Smooth muscle cell of the brain vasculature (primary cell): ENCODE measurements around the gene PUM1.

Source experiments
- DNase-seq: peaks from one replicate; pipeline ENCODE4 v3.0.0-alpha.2; 2012; ENCODE audit warnings: low read depth, low spot score

The PUM1 gene

DNA sequence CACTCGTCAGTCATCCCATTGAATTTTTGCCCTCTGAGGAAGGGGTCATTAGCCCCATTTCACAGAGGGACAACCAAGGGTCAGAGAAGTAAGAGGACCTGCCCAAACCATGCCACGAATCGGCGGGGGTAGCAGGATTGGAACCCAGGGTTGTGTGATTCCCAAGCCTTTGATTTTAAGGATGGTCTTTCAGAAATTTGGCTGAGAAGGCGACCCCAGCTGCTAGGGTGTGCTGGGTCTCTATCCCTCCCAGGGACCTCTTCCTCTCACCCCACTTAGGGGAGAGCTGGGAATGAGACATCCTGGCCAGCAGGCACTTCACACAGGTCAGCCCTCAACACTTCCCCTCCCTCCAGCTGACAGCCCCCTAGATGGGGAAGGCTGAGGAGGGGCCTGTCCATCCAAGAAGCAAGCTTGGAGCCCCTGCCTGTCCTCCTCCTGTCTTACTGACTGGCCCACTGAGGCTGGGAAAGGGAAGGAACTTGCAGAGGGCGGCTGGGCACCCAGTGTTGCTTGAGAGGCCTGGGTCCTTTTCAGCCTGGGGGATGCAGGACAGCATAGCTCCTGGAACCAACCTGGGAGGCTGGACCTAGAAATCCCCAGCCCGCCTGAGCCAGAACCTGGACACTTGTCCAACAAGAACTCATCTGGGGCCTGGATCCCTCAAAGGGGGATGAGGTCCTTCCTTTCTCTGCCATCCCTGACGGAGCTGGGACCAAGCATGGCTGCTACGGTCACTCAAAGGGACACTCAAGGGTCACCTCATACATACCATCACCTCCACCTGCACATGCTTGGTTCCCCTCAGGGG is 158.7 kb downstream of the PUM1 start:
- DNase-seq, result no peak

DNA sequence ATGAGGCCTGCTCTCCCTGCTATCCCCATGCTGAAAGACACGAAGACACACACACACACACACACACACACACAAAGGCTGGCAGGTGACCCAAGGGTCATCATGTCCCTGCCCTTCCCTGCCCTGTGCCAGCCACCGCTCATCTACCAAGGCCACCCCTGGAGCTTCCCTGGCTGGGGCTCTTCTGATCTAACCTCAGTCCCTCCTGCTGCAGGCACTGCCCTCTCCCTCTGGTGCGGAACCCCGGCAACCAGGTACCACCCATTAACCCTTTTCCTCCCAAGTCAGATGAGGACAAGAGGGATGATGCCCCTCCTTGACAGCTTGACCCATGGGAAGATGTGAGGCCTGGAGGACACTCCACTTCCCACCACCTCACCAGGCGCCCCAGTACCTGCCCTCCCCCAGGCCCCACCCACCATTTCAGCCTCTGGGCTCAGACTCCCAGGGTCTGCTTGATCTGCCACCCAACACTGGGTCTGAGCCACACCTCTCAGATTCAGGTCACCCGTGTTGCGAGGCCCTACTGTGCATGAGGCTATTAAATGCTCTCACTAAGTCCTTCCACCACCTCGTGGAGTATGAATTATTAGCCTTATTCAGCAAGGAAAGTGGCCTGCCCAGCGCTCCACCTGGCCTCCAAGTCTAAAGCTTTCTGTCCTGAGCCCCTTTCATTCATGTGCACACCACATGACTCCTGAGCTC is 159.4 kb downstream of the PUM1 start:
- no peak for DNase-seq

DNA sequence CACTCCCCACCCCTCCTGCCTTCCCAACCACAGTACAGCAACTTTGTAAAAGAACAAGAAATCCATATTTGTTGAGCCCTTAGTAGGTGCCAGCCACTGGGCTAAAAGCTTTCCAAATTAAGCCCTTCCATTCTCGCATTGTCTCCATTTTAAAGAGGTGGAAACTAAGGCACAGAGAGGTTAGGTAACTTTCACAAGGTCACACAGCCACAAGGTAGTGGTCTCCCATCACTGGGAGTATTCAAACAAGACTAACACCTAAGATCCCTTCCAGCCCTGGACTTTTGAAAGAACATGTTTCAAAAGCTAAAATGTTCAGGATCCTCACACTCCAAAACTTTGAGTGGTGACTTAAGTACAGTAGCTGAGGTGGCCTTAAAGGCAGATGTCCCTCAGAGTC is 160.1 kb downstream of the PUM1 start:
- DNase-seq, result no peak

DNA sequence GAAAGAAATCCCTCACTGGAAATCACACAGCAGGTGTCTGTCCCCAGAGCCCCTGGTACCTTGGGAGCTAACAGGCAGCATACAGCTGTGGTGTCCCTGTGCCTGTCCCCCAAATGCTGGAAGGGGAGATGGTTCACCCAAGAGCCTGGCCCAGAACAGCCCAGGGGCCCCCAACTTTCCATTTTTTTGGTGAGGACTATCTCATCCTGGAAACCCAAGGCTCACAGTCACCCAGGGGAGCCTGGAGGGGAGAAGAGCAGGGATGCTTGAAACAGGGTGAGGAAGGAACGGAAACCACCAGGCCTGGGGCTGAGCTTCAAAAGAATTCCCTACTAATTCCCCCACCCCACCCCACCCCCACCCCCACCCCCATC is 160.6 kb downstream of the PUM1 start:
- no peak for DNase-seq

DNA sequence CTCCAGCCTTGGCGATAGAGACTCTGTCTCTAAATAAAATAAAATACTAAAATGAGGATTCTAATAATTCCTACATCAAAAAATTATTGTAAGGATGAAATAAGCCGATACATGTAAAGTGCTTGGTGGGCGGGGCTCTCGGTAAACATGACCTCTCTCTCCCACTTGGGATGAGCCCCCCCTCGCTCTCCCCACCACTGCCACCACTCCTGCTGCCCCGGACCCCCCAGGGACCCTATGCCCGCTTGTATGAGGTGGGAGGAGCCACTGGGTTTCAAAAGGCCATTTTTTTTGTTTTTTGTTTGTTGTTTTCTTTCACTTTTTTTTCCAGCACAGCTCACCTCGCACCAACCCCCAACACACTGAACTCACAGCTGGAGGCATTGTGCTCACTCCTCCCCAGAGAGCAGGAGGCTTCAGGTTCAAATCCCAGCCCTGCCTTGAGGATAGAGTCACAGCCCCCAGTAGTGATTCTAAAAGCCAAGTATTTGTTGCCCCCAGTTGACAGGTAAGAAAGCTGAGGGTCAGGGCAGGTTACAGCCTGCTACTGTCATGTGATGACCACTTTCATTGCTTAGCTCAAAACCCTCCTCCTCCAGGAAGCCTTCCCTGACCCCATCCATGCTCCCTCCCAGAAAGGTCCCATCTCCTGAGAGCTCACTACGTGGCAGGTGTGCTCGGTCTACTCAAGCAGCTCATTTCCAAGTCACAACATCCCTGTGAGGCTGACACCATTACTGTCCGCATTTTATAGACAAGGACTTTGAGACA is 161.1 kb downstream of the PUM1 start:
- DNase-seq, result no peak

DNA sequence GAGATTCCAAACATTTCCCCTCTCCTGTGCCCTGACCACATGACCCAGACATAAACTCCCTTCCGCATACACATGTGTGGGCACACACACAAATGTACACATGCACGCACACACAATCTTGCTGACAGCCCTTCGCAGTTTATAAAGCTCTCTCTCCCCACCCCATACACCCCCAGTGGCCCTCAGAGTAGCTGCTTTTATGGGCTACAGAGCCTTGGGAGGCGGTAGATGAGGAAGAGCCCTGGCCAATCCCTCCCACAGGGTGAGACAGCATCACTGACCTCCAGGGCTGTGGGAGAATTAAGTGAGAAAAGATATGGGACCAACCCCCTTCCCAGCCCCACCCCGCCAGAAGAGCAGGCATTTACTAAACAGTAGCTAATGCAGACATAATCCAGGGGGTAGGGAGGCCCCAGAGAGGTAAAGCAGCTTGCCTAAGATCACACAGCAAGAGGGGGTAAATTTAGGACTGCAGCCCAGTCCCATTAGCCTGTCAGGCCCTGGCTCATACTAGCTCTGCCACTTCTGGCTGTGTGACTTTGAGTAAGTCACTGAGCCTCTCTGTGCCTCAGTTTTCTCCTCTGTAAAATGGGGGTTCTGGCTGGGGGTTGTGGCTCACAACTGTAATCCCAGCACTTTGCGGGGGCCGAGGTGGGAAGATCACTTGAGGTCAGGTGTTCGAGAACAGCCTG is 162.0 kb downstream of the PUM1 start:
- no peak for DNase-seq

DNA sequence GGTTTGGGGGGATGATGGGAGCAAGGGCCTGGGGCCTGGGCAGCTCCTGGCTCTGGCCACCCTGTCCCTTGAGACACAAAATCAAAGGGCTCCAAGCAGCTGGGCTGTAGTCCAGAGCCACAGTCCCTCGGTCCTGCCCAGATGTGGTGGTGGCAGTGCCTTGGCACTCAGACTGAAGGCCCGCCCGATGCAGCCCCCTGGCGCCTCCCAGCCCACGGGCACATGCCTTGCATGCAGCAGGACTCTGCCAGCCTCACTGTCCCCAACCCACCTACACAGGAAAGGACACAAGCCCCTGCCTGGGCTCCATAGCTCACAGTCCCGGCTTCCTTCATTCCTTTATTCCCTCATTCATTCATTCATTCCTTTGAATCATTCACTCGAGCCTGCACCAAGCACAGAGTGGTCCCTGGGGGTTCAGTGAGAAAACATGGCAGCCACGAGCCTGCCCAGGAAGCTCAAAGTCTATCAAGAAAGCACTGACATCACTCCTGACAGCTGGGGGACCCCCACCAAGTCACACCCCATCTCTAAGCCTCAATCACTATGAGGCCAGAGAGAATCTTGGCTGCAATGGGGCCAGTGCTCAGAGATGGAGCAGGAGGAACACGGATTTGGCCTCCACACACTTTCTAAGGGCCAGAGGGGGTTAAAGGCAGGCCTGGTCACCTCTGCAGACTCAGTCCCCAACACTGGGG is 162.8 kb downstream of the PUM1 start:
- no peak for DNase-seq

DNA sequence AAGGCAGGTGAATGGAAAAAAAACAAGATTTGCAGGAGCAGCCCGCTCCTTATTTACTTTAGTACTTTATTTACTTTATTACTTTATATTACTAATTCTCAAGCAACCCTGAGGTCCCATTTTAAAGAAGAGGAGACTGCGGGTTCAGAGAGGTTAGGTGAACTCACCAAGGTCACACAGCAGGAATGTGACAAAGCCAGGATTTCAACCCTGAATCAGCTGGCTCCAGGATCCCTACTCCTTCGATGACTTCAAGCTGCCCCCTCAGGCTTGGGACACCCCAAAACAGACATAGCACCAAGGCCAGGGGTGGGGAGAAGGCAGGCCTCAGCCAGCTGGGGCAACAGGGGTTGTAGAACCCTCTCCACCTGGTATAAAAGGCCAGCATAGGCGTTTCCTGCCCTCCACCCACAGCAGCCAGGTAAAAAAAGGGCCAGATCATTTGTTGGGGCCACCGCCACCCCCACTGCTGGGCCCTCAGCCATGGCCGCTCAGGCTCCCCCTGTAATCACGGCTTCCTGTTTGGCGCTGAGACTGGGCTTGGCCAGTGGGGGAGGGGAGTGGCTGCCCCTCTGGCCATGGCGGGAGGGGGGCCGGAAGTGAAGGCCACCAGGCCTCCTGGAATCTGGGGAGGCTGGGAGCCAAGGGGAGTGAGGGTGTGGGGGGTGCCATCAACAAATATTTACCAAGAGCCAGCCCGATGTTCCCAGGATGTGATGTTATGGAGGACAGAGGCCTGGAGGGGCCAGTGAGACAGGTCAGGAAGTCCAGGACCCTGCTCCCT is 163.5 kb downstream of the PUM1 start:
- DNase-seq, result no peak

DNA sequence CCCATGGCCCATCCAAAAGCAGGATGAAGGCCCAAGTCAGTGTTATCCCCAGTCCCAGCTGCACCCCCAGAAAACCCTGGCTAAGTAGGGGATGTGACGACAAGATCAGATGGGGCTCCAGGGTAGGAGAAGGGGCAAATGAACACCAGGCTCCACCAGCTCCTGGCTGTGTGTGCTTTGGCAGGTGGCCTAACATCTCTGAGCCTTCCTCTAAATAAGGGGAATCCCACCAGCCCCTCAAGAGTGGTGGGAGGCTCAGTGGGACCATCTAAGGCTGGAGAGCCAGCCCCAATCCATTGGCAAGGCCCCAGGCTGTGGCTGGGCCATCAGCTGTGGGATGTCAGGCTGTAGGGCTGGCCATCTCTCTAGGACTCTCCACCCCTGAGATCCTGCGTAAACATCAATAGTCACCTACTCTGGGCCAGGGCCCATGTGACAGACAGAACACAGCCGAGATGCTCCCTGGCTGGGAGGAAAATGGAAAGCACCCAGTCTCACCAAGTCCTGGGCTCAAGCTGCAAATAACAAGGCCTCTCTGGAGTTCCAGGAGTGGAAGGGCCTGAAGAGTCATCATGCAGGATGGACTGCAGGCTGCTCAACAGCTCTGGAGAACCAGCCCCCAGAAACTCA is 164.5 kb downstream of the PUM1 start:
- DNase-seq, result no peak

DNA sequence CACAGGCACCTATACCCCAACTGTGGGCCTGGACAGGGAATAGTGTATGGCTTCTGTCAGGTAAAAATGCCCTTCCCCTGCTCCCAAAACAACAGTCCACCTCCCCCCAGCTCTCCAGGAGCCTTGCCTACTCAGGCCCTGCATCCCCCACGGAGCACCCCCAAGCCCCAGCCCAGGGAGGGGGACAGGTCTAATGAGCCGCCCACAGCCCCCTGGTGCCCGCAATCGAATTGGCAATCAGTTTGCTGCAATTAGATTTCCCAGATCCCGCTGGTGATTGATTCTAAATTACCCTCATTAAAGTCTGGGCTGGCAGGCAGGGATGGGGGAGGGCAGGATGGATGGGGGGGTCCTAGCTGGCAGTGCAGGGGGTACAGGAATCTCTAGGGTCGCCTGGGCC is 165.0 kb downstream of the PUM1 start:
- no peak for DNase-seq

DNA sequence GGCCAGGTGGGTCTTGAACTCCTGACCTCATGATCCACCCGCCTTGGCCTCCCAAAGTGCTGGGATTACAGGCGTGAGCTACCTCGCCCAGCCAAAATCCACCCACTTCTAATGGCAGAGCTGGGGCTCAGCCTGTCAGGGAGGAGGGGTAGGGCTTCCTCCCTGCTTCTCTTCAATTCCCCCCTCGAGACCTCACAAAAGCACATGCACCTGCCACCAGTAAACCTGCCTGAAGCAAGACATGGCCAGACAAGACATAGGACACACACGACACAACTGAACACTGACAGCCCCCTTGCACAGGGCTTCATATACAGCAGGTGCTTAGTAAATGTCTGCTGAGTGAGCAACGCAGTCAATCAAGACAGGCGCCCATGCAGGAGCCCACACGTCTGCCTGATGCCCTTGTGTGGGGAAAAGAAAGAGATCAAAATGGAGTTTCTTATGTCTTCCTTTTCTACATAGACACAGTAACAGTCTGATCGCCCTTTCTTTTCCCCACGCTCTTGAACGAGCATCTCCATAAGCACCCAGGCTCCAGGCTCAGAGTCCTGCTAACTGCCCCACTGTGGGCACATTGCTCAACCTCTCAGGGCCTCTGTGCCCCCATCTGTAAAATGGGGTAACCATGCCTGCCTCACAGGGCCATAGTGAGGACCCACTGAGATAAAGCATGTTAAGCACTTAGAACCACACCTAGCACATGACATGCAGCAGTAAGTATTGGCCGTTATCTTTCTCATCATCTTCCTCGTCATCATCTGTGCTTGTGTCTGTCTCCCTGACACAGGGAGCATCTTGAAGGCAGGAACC is 165.7 kb downstream of the PUM1 start:
- no peak for DNase-seq

DNA sequence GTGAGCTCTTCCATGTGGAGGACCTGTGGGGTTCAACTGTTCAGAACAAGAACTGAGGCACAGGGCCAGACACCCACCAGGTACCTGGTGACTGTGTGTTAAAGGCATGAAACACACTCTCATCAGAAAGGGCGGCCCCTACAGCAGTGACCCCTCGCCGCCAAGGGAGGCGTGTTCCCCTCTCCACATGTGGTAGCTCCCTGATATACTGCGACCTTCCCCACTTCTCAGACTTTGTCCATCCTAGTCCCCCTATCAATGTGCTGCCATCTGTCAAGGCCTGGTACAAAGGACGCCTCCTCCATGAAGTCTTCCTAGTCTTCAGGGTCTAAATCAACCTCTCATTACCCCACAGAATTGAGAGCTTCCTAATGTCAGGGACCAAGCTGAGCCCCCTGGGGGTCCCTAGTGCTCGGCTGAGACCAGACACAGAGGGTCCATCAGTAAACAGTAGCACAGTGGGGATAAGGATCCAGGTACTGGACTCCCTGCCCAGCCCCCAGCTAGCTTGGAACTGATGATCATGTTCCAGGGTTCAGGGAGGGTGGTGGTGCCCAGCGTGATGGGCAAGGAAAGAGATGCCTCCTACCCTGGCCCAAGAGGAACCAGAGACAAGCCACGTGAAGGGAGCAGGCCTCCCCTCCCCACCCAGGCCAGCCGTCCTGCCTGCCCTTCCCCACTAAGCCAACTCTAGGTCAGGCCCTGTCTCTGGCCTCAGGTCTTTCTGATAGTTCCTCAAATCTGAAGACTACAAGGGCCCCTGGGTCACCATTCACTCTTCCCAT is 167.3 kb downstream of the PUM1 start:
- DNase-seq, result no peak

DNA sequence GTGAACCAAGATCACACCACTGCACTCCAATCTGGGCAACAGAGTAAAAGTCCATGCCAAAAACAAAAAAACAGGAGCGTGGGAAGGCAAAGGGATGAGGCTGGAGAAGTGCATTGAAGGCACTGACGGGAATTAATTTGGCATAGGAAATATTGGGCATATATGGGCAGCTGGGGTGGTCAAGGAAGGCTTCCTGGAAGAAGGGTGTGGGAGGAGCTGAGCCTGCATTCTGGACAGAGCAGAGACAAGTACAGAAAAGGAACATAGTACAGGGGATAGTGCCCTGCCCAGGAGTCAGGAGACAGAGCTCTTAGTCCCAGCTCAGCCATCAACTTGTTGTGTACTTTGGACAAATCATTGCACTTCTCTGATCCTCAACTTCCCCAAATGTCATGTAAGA is 168.6 kb downstream of the PUM1 start:
- no peak for DNase-seq

DNA sequence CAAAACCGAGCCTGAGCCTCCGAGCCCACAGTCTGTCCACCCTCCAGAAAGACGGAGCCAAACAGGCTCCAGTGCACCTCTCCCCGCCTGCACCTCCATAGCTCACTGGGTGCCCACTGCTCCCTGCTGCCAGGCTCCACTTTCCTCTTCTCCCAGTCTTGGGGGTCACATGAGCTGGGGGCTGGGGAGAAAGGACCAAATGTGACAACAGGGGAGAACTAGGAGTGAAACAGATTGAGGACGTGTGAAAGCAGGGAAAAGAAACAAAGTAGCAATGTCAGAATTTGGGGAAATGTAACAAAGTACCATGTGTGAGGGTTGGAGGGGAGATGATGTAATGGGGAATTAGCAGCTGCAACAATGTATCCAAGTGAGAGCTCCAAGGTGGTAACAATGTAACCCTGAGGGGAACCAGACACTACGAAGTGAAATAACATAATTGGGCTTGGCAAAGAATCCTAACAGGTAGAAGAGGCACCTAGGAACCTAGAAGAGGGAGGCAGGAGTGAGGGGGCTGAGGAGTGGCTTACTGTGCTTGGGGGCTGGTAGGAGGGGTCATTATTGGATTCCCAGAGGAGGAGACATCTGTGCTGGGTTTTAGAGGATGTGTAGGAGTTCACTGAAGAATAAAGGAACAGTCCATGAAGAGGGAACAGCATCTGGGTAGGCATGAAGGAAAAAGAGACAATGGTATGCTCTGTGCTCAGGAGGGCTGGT is 169.4 kb downstream of the PUM1 start:
- no peak for DNase-seq

DNA sequence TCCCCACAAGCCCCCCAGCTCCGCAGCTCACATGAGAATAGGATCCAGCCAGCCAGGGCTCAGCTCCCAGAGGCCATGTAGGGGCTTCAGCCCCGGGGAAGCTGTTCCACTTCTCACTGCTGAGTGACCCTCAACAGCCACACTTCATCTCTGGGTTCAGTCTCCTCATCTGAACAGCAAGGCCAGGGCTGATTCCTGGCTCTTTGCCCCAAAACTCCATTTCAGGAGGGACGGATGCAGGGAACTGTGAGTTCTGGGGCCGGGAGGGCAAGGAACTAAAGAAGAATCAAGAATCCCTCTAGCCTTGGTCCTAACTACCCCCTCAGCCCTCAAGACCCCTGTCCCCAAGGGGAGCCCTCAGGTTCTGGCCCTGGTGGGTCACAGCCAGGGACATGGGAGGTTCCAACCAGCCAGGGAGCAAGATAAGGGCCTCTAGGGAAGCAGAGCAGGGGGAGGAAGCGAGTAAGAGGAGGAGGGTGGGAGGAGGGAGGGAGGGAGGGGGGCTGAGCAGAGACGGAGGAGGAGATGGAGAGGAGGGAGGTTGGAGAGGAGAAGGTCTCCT is 170.1 kb downstream of the PUM1 start:
- DNase-seq, result no peak

DNA sequence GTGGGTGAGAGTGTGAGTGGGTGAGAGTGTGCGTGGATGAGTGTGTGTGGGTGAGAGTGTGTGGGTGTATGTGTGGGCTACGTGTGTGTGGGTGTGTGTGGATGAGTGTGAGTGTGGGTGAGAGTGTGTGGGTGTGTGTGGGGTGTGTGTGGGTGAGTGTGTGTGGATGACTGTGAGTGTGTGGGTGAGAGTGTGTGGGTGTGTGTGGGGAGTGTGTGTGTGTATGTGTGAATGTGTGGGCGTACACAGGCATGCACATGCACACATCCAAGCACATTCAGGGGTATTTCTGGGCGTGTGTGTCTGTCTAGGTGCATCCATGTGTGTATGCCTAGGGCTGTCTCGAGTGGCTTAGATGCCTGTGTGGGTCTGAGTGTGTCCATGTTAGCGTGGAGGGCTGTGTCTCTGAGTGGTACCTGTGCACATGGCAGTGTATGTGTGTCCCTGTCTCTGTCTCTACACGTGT is 171.0 kb downstream of the PUM1 start:
- no peak for DNase-seq

DNA sequence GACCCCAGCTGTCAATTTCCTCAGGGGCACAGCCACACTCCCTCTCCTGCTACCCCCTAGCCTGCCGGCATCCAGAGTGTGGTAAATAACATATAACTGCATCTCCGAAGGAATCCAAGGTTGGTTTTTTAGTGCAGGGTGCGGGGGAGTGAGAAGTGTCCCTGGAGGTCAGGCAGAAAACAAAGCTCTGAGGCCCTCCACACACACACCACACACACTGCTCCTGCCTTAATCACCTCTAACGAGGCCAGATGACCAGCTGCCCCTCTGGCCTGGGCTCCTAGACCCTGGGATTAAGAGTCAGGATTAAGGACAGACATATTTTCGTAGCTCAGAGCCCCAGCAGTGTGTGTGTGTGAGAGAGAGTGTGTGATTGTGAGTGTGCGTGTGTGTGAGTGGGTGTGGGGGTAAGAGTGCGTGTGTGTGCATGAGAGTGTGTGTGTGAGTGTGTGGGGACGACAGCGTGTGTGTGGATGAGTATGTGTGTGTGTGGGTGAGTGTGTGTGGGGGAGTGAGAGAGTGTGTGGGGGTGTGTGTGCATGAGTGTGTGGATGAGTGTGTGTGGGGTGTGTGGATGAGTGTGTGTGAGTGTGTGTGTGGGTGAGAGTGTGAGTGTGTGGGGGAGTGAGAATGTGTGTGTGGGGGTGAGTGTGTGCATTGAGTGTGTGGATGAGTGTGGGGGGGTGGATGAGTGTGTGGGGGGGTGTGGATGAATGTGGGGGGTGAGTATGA is 171.6 kb downstream of the PUM1 start:
- DNase-seq, result no peak
